ENCODE measurements around the gene WDR17. TPM values are rescaled to one million over a fixed set of nuclear protein-coding genes. Genes with fewer than 3 reads are reported as not detected.

Gene WDR17
- total and polyA plus RNA-seq, 2 donors: 1.9 to 7.1 TPM

- no peak for DNase-seq (ENCODE audit: extremely low spot score)
- 85% methylated on average over 4 of the region's 4 CpGs for WGBS
- H3K36me3 ChIP-seq (ENCODE audit: insufficient read depth): no peaks in the 10 kb centered on the region
- H3K4me1 ChIP-seq (ENCODE audit: insufficient read depth): no peaks in the 10 kb centered on the region
- no peak overlapping the region for H3K4me3 ChIP-seq (ENCODE audit: low read depth, low read length)
- no peak overlapping the region for H3K27ac ChIP-seq (ENCODE audit: low read depth)
These were observed 17.0 kb upstream of the WDR17 start for GRCh38 chr4:176048631-176049030.

GRCh38 chr4:176052744-176053143, 12.9 kb upstream of the WDR17 start:
- H3K36me3 ChIP-seq (ENCODE audit: insufficient read depth): no peaks in the 10 kb centered on the region
- 70% methylated on average over 6 of the region's 6 CpGs for WGBS
- H3K27ac ChIP-seq (ENCODE audit: low read depth): no peak overlapping the region
- no peak overlapping the region for H3K4me3 ChIP-seq (ENCODE audit: low read depth, low read length)
- DNase-seq (ENCODE audit: extremely low spot score): no peak
- H3K4me1 ChIP-seq (ENCODE audit: insufficient read depth): no peaks in the 10 kb centered on the region

DNA sequence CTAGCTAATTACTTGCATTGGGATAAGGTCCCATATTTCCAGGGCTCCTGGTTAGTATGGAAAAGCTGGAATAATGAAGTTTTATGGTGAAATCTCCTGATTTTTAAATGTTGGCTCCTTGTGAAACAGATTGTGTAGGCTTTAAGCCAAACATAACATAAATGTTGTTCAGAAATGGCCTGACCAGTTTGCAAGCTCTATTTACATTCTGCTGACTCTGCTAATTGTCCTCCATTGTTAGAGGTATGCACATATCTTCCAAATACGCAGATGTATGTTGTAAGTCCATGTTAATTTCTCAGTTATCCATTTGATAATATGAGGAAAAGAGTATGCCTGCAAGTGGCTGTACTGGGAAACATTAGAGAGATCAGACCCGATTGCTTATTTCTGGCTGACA, 11.9 kb upstream of the WDR17 start:
- DNase-seq (ENCODE audit: extremely low spot score): no peak
- no peaks in the 10 kb centered on the region for H3K4me1 ChIP-seq (ENCODE audit: insufficient read depth)
- H3K36me3 ChIP-seq (ENCODE audit: insufficient read depth): no peaks in the 10 kb centered on the region
- H3K27ac ChIP-seq (ENCODE audit: low read depth): no peak overlapping the region
- H3K4me3 ChIP-seq (ENCODE audit: low read depth, low read length): no peak overlapping the region
- 65% methylated on average over 2 of the region's 2 CpGs for WGBS

- no peak overlapping the region for H3K4me3 ChIP-seq (ENCODE audit: low read depth, low read length)
- no peak overlapping the region for H3K27ac ChIP-seq (ENCODE audit: low read depth)
- no peaks in the 10 kb centered on the region for H3K36me3 ChIP-seq (ENCODE audit: insufficient read depth)
- WGBS: 44% methylated on average over 2 of the region's 2 CpGs
- no peak for DNase-seq (ENCODE audit: extremely low spot score)
- H3K4me1 ChIP-seq (ENCODE audit: insufficient read depth): no peaks in the 10 kb centered on the region
These were observed 10.7 kb upstream of the WDR17 start for GRCh38 chr4:176054942-176055341.

DNA sequence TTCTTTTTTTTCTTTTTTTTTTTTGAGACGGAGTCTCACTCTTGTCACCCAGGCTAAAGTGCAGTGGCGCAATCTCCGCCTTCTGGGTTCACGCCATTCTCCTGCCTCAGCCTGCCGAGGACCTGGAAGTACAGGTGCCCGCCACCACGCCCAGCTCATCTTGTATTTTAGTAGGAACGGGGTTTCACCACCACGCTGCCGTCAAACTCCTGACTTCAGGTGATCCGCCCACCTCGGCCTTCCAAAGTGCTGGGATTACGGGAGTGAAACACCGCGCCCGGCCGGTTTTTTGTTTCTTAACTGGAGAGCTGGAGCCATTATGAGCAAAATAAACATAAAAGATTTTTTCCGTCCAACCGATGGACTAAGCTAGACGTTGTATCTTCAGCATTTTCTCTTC, 1.9 kb upstream of the WDR17 start:
- Histone ChIP-seq H3K4me3 (ENCODE audit: low read depth, low read length) (no peak overlapping the region), H3K27ac (ENCODE audit: low read depth) (no peak overlapping the region), H3K36me3 (ENCODE audit: insufficient read depth) (no peaks in the 10 kb centered on the region), H3K4me1 (ENCODE audit: insufficient read depth) (no peaks in the 10 kb centered on the region)
- WGBS: 90% methylated on average over 20 of the region's 20 CpGs
- DNase-seq (ENCODE audit: extremely low spot score): no peak

GRCh38 chr4:176064539-176064938, 1.1 kb upstream of the WDR17 start:
- no peaks in the 10 kb centered on the region for H3K36me3 ChIP-seq (ENCODE audit: insufficient read depth)
- H3K27ac ChIP-seq (ENCODE audit: low read depth): no peak overlapping the region
- WGBS: 88% methylated on average over 2 of the region's 2 CpGs
- H3K4me1 ChIP-seq (ENCODE audit: insufficient read depth): no peaks in the 10 kb centered on the region
- DNase-seq (ENCODE audit: extremely low spot score): no peak
- no peak overlapping the region for H3K4me3 ChIP-seq (ENCODE audit: low read depth, low read length)

DNA sequence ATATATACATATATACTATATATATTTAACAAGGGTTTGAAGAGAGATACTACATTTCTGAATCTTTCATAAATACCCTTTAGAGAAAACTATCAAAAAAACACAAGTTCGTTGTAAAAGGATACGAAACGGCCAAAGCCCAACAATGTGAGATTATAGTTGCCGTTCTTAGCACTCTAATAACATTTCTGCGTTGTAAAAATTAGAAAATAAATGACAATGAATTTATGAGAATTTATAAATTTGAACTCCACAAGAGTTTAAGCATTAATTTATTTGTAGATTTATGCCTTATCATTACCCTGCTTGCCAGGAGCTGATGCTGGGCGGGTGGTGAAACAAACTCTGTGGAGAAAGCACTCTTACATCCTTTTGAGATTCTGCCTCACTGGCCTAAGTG, 1.1 kb downstream of the WDR17 start:
- Histone ChIP-seq H3K27ac (ENCODE audit: low read depth) (no peak overlapping the region), H3K4me1 (ENCODE audit: insufficient read depth) (no peaks in the 10 kb centered on the region), H3K36me3 (ENCODE audit: insufficient read depth) (no peaks in the 10 kb centered on the region), H3K4me3 (ENCODE audit: low read depth, low read length) (no peak overlapping the region)
- no peak for DNase-seq (ENCODE audit: extremely low spot score)
- 71% methylated on average over 6 of the region's 6 CpGs for WGBS

GRCh38 chr4:176077561-176077960, 11.9 kb downstream of the WDR17 start:
- H3K4me1 ChIP-seq (ENCODE audit: insufficient read depth): no peaks in the 10 kb centered on the region
- H3K4me3 ChIP-seq (ENCODE audit: low read depth, low read length): no peak overlapping the region
- DNase-seq (ENCODE audit: extremely low spot score): no peak
- H3K36me3 ChIP-seq (ENCODE audit: insufficient read depth): no peaks in the 10 kb centered on the region
- no peak overlapping the region for H3K27ac ChIP-seq (ENCODE audit: low read depth)

GRCh38 chr4:176084769-176085168, 19.1 kb downstream of the WDR17 start:
- WGBS: 60% methylated on average over 2 of the region's 2 CpGs
- Histone ChIP-seq H3K4me1 (ENCODE audit: insufficient read depth) (no peaks in the 10 kb centered on the region), H3K4me3 (ENCODE audit: low read depth, low read length) (no peak overlapping the region), H3K36me3 (ENCODE audit: insufficient read depth) (no peaks in the 10 kb centered on the region), H3K27ac (ENCODE audit: low read depth) (no peak overlapping the region)
- DNase-seq (ENCODE audit: extremely low spot score): no peak

GRCh38 chr4:176090115-176090514, 24.5 kb downstream of the WDR17 start:
- no peak overlapping the region for H3K27ac ChIP-seq (ENCODE audit: low read depth)
- no peak overlapping the region for H3K4me3 ChIP-seq (ENCODE audit: low read depth, low read length)
- no peaks in the 10 kb centered on the region for H3K36me3 ChIP-seq (ENCODE audit: insufficient read depth)
- no peak for DNase-seq (ENCODE audit: extremely low spot score)
- WGBS: 82% methylated on average over 2 of the region's 2 CpGs
- H3K4me1 ChIP-seq (ENCODE audit: insufficient read depth): no peaks in the 10 kb centered on the region

DNA sequence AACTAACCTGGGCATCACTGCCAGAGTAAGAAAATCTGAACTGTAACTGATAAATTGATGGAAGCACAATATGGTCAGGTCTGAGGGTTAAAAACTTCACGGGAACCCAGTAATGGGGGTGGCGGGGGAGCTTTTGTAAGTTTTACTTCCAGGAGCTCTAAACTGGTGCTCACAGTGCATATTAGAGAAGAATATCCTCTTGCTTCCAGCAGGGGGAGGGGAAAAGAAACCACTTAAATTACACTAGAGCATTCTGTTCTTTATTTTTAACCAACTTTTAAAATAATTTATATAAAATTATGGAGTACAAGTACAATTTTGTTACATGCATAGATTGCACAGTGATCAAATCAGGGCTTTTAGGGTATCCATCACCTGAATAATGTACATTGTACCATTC, 33.7 kb downstream of the WDR17 start:
- DNase-seq (ENCODE audit: extremely low spot score): no peak
- Histone ChIP-seq H3K4me3 (ENCODE audit: low read depth, low read length) (no peak overlapping the region), H3K36me3 (ENCODE audit: insufficient read depth) (no peaks in the 10 kb centered on the region), H3K27ac (ENCODE audit: low read depth) (no peak overlapping the region), H3K4me1 (ENCODE audit: insufficient read depth) (no peaks in the 10 kb centered on the region)
- WGBS: 94% methylated on average over 2 of the region's 2 CpGs

DNA sequence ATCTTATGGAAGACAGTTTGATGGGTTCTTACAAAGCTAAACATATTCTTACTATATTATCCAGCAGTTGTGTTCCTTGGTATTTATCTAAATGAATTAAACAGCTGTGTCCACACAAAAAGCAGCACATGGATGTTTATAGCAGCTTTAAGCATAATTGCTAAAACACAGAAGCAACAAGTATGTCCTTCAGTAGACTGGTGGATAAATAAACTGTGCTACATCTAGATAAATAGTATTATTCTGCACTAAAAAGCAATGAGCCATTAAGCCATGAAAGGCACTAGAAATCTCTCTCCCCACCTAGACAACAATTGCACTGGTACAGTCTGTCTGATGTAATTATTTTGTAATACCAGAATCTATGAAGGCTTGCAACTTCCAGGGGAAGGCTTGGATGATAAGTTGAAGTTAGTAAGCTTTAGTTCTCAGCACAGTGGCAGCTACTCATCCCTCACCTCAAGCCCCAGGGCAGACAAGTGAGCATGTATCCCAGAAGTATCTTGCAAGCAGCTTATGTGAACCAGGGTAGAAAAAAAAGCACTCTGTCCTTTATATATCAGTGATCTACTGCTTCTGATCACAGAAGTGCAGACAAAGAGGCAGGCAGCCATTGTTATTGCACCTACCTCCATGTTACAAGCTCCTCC, 36.9 kb downstream of the WDR17 start:
- no peak for DNase-seq (ENCODE audit: extremely low spot score)
- H3K27ac ChIP-seq (ENCODE audit: low read depth): no peak overlapping the region
- H3K4me3 ChIP-seq (ENCODE audit: low read depth, low read length): no peak overlapping the region
- no peaks in the 10 kb centered on the region for H3K36me3 ChIP-seq (ENCODE audit: insufficient read depth)
- no peaks in the 10 kb centered on the region for H3K4me1 ChIP-seq (ENCODE audit: insufficient read depth)

- no peak overlapping the region for H3K27ac ChIP-seq (ENCODE audit: low read depth)
- no peak for DNase-seq (ENCODE audit: extremely low spot score)
- no peaks in the 10 kb centered on the region for H3K36me3 ChIP-seq (ENCODE audit: insufficient read depth)
These were observed 42.1 kb downstream of the WDR17 start for GRCh38 chr4:176107695-176108094.

GRCh38 chr4:176123710-176124407, 58.2 kb downstream of the WDR17 start:
- Histone ChIP-seq H3K4me3 (ENCODE audit: low read depth, low read length) (no peak overlapping the region), H3K27ac (ENCODE audit: low read depth) (no peak overlapping the region), H3K36me3 (ENCODE audit: insufficient read depth) (no peaks in the 10 kb centered on the region), H3K4me1 (ENCODE audit: insufficient read depth) (no peaks in the 10 kb centered on the region)
- no peak for DNase-seq (ENCODE audit: extremely low spot score)
- WGBS: 70% methylated on average over 4 of the region's 4 CpGs

More at GRCh38 chr4:176107695-176108094, 42.1 kb downstream of the WDR17 start:
- Histone ChIP-seq H3K4me3 (ENCODE audit: low read depth, low read length) (no peak overlapping the region), H3K4me1 (ENCODE audit: insufficient read depth) (no peaks in the 10 kb centered on the region)
